GM04503 (cell line): Measurements from ENCODE around the gene MNAT1.
"Not testable (repeated sequence)": the region's sequence is repeated elsewhere in the genome, so short reads cannot be mapped to it uniquely, and the experiment has no call there.

Experiments
- DNase-seq: peaks from one replicate; pipeline ENCODE4 v3.0.0-alpha.2; 2012; ENCODE audit warnings: low read depth

The MNAT1 gene

GRCh38 chr14:60805841-60806430 lies 71.4 kb downstream of the MNAT1 start:
- peak; percentile 26 for DNase-seq

GRCh38 chr14:60807247-60807646 lies 72.7 kb downstream of the MNAT1 start:
- no peak for DNase-seq

GRCh38 chr14:60807971-60808370 lies 73.4 kb downstream of the MNAT1 start:
- DNase-seq: no peak

GRCh38 chr14:60812987-60813386 lies 78.4 kb downstream of the MNAT1 start:
- DNase-seq: no peak

GRCh38 chr14:60815371-60815770 lies 80.8 kb downstream of the MNAT1 start:
- DNase-seq: no peak

- no peak for DNase-seq
These were observed 82.6 kb downstream of the MNAT1 start for GRCh38 chr14:60817113-60817512.

- DNase-seq: no peak
These were observed 85.0 kb downstream of the MNAT1 start for GRCh38 chr14:60819575-60819974.

GRCh38 chr14:60838601-60839000 lies 104.0 kb downstream of the MNAT1 start:
- DNase-seq: no peak

- DNase-seq: no peak
These were observed 104.5 kb downstream of the MNAT1 start for GRCh38 chr14:60839057-60839456.

GRCh38 chr14:60839657-60840056 lies 105.1 kb downstream of the MNAT1 start:
- no peak for DNase-seq

- DNase-seq: no peak
These were observed 105.8 kb downstream of the MNAT1 start for GRCh38 chr14:60840313-60840712.

- no peak for DNase-seq
These were observed 111.0 kb downstream of the MNAT1 start for GRCh38 chr14:60845523-60845922.

GRCh38 chr14:60848066-60848465 lies 113.5 kb downstream of the MNAT1 start:
- no peak for DNase-seq

GRCh38 chr14:60851692-60852091 lies 117.1 kb downstream of the MNAT1 start:
- not testable (repeated sequence) for DNase-seq

GRCh38 chr14:60856111-60856510 lies 121.5 kb downstream of the MNAT1 start:
- DNase-seq: no peak

- DNase-seq: no peak
These were observed 125.0 kb downstream of the MNAT1 start for GRCh38 chr14:60859525-60859924.

GRCh38 chr14:60861545-60862140 lies 127.1 kb downstream of the MNAT1 start:
- DNase-seq: no peak

GRCh38 chr14:60862283-60862682 lies 127.7 kb downstream of the MNAT1 start:
- no peak for DNase-seq

- no peak for DNase-seq
These were observed 128.7 kb downstream of the MNAT1 start for GRCh38 chr14:60863249-60863648.

GRCh38 chr14:60865378-60866127 lies 131.0 kb downstream of the MNAT1 start:
- DNase-seq: no peak

GRCh38 chr14:60867503-60868172 lies 133.1 kb downstream of the MNAT1 start:
- DNase-seq: no peak

GRCh38 chr14:60878121-60878520 lies 143.6 kb downstream of the MNAT1 start:
- no peak for DNase-seq

- peak; percentile 22 for DNase-seq
These were observed 144.0 kb downstream of the MNAT1 start for GRCh38 chr14:60878536-60878935.
